HUES48 (cell line): Measurements from ENCODE around the gene SV2C.
"Not testable (repeated sequence)": the region's sequence is repeated elsewhere in the genome, so short reads cannot be mapped to it uniquely, and the experiment has no call there.

Source experiments
- H3K27ac ChIP-seq: one replicate; pipeline ENCODE4 v1.7.0; 2013; ENCODE audit warnings: low read depth, low read length, inconsistent platforms
- H3K27me3 ChIP-seq: 2 replicates; pipeline ENCODE4 v1.6.1; 2013; ENCODE audit warnings: mild to moderate bottlenecking, low read length; ENCODE audit not compliant: control insufficient read depth, insufficient read depth
- H3K36me3 ChIP-seq: 2 replicates; pipeline ENCODE4 v1.6.1; 2013; ENCODE audit warnings: low read length; ENCODE audit not compliant: control insufficient read depth, insufficient read depth
- H3K4me1 ChIP-seq: 2 replicates; pipeline ENCODE4 v1.6.1; 2013; ENCODE audit warnings: mild to moderate bottlenecking, low read length; ENCODE audit not compliant: control insufficient read depth, insufficient read depth
- H3K4me3 ChIP-seq: 2 replicates; pipeline ENCODE4 v1.5.1; 2013; ENCODE audit warnings: mild to moderate bottlenecking, low read depth, low read length
- H3K9ac ChIP-seq: 2 replicates; pipeline ENCODE4 v1.6.1; 2013; ENCODE audit warnings: mild to moderate bottlenecking, low read depth, low read length, moderate library complexity
- H3K9me3 ChIP-seq: 2 replicates; pipeline ENCODE4 v1.6.1; 2013; ENCODE audit warnings: low read length; ENCODE audit not compliant: control insufficient read depth, insufficient read depth

The SV2C gene

DNA sequence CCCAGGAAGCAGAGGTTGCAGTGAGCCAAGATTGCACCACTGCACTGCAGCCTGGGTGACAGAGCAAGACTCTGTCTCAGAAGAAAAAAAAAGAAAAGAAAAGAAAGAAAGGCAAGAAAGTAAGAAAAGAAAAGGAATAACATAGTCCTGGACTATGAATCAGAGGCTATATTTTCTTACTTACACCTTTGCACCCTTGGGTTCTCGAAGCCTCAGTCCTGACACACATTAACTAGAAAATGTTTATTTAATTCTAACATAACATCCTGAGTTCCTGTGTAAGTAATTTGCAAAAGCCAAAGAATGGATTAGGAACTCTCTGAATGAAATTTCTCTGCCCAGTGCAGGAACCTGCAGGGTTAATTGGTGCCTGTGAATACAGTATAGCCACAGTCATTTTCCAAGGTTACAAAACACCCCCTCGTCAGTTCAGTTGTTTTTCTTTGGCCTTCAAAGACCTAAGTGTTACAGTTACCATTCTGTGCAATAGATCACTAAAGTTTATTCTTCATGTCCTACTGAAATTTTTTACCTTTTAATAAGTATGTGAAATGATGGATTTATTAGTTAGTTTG lies 147.6 kb downstream of the SV2C start:
- no peaks in the 10 kb centered on the region for H3K9me3 ChIP-seq
- peaks cover 6% of the 10 kb centered on the region for H3K4me1 ChIP-seq
- H3K27me3 ChIP-seq: no peaks in the 10 kb centered on the region
- H3K27ac ChIP-seq: no peak overlapping the region
- H3K36me3 ChIP-seq: no peaks in the 10 kb centered on the region
- no peak overlapping the region for H3K9ac ChIP-seq
- H3K4me3 ChIP-seq: no peak overlapping the region

GRCh38 chr5:76234665-76235064 lies 151.5 kb downstream of the SV2C start:
- no peaks in the 10 kb centered on the region for H3K27me3 ChIP-seq
- H3K9me3 ChIP-seq: no peaks in the 10 kb centered on the region
- no peaks in the 10 kb centered on the region for H3K4me1 ChIP-seq
- H3K9ac ChIP-seq: no peak overlapping the region
- no peak overlapping the region for H3K4me3 ChIP-seq
- H3K27ac ChIP-seq: no peak overlapping the region
- H3K36me3 ChIP-seq: no peaks in the 10 kb centered on the region

DNA sequence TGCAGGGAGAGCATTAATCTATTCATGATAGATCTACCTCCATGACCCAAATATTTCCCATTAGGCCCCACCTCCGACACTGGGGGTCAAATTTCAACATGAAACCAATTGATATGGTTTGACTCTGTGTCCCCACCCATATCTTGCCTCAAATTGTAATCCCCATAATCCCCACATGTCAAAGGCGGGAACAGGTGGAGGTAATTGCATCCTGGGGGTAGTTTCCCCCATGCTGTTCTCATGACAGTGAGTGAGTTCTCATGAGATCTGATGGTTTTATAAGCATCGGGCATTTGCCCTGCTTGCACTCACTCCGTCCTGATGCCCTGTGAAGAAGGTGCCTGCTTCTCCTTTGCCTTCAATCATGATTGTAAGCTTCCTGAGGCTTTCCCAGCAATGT lies 153.5 kb downstream of the SV2C start:
- no peak overlapping the region for H3K27ac ChIP-seq
- no peaks in the 10 kb centered on the region for H3K4me1 ChIP-seq
- no peaks in the 10 kb centered on the region for H3K9me3 ChIP-seq
- no peaks in the 10 kb centered on the region for H3K36me3 ChIP-seq
- H3K4me3 ChIP-seq: no peak overlapping the region
- H3K9ac ChIP-seq: no peak overlapping the region
- no peaks in the 10 kb centered on the region for H3K27me3 ChIP-seq

DNA sequence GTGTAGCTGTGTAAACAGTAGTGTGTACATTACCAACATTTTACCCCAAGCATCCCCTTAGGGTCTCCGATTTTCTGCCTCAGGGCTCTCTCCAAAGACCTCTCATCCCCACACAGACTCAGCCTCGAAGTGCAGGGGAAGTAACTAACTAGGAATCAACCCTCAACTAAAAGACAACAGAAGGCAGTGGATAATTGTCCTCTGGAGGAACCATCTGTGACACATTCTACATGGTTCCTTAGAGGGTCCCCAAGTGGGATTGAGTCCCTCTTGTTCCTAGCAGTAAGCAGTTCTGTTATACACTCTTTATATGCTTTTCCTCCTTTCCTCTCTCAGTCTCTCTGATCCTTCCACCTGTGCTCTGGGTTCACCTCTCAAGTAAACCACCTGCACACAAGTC lies 157.2 kb downstream of the SV2C start:
- Histone ChIP-seq H3K9me3 (no peaks in the 10 kb centered on the region), H3K27ac (no peak overlapping the region), H3K9ac (no peak overlapping the region), H3K4me3 (no peak overlapping the region), H3K4me1 (no peaks in the 10 kb centered on the region), H3K36me3 (no peaks in the 10 kb centered on the region), H3K27me3 (no peaks in the 10 kb centered on the region)

DNA sequence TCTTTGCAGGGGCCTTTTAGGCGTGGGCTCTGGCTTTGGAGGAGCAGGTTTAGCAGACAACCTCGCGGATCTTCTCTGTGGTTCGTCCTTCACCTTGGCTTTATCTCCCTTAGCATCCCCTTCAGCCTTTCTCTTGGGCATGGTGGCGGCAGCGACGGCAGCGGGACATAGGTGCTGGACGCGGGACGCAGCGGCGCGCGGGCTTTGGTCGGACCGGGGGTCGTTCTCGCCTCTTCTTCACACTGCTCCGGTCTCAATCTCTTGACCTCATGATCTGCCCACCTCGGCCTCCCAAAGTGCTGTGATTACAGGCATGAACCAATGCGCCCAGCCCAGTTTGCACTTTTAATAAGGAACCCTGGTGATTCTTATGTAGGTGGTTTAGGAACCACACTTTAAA lies 159.0 kb downstream of the SV2C start:
- H3K4me3 ChIP-seq, H3K36me3 ChIP-seq, H3K27me3 ChIP-seq, H3K9ac ChIP-seq, H3K27ac ChIP-seq, H3K4me1 ChIP-seq, H3K9me3 ChIP-seq: not testable (repeated sequence)

DNA sequence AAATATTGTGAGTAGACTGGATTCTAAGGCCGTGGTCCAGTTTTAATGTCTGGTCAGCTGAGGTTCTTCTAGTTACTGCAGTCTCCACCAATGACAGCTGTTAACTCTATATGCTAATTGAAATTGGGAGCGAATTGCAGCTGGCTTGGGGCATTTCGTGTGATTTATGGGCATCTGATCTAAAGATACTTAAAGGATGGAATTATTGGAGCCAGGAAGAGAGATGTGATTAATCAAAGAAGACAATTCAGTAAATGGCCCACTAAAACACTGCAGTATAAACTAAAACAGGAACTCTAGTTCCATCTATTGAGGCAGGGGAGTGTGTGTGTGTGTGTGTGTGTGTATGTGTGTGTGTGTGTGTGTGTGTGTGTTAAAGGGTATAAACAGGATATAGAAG lies 162.4 kb downstream of the SV2C start:
- H3K27ac ChIP-seq: no peak overlapping the region

GRCh38 chr5:76249621-76250020 lies 166.4 kb downstream of the SV2C start:
- no peaks in the 10 kb centered on the region for H3K27me3 ChIP-seq
- H3K9me3 ChIP-seq: no peaks in the 10 kb centered on the region
- H3K9ac ChIP-seq: no peak overlapping the region
- no peak overlapping the region for H3K27ac ChIP-seq
- no peaks in the 10 kb centered on the region for H3K4me1 ChIP-seq
- H3K4me3 ChIP-seq: no peak overlapping the region
- H3K36me3 ChIP-seq: no peaks in the 10 kb centered on the region

More for the DNA sequence above, 162.4 kb downstream of the SV2C start:
- Histone ChIP-seq H3K4me3 (no peak overlapping the region), H3K9me3 (no peaks in the 10 kb centered on the region), H3K36me3 (no peaks in the 10 kb centered on the region), H3K4me1 (no peaks in the 10 kb centered on the region), H3K27me3 (no peaks in the 10 kb centered on the region), H3K9ac (no peak overlapping the region)

- Histone ChIP-seq H3K27ac (no peak overlapping the region), H3K4me1 (no peaks in the 10 kb centered on the region), H3K4me3 (no peak overlapping the region), H3K9me3 (no peaks in the 10 kb centered on the region), H3K9ac (no peak overlapping the region), H3K36me3 (no peaks in the 10 kb centered on the region), H3K27me3 (no peaks in the 10 kb centered on the region)
Observed at GRCh38 chr5:76250463-76250862, 167.3 kb downstream of the SV2C start.

DNA sequence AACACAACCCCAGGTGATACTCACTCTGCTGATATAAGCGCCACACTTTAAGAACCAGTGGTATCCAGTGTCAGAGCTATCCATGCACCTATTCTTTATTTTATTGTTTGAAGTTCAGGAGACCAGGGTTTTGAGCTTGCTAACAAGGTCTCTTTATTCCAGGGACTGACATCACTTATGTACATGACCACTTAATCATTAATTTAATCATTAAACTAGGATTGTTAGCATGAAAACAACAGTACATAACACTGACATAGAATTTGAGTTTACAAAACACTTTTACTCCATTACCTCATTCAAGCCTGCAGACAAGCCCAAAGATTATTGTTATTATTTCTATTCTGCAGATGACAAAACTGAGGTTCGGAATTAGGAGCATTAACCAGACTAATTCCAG lies 168.5 kb downstream of the SV2C start:
- H3K9ac ChIP-seq: no peak overlapping the region
- no peak overlapping the region for H3K27ac ChIP-seq
- H3K4me3 ChIP-seq: no peak overlapping the region
- no peaks in the 10 kb centered on the region for H3K9me3 ChIP-seq
- H3K27me3 ChIP-seq: no peaks in the 10 kb centered on the region
- peaks cover 2% of the 10 kb centered on the region; the same call in 1 of the 2 replicates for H3K4me1 ChIP-seq
- H3K36me3 ChIP-seq: no peaks in the 10 kb centered on the region

GRCh38 chr5:76252437-76252836 lies 169.3 kb downstream of the SV2C start:
- Histone ChIP-seq H3K9ac (no peak overlapping the region), H3K27ac (no peak overlapping the region), H3K4me1 (peaks cover 2% of the 10 kb centered on the region; the same call in 1 of the 2 replicates), H3K36me3 (no peaks in the 10 kb centered on the region), H3K27me3 (no peaks in the 10 kb centered on the region), H3K9me3 (no peaks in the 10 kb centered on the region), H3K4me3 (no peak overlapping the region)

DNA sequence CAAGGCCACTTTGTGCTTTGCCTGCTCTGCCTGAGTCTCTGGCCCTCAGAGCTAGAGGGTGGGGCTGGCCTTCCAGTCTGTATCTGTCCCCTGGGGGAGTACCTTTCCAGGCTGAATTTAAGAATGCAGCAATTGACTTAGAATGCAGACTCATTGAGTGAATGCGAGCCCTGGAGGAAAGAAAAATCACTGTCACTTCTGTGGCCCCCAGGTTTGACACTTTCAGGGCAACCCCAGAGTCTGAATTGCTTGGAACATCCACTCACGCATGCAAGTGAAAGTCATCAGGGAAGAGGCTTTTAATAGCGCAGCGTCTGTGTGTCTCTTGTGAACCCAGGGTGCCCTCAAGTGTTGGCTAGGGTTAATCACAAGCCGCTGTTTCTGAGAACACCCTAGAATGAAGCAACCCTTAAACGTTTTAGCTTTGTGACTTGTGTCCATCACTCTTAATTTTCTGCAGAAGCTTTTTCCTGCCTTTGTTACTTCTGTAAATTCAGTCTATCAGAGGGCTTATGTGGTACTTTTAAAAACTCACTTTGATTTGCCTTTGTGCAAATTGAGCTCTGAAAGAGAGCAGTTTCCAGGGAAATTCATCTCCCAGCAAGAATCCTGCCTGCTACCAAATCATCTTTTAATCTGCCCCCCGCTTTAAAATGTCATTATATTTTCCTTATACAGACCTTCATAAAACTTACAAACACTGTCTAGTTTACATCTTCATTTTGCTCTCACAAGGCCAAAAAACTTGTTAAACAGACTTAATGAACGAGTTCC lies 173.1 kb downstream of the SV2C start:
- H3K4me1 ChIP-seq: peaks cover 2% of the 10 kb centered on the region; the same call in 1 of the 2 replicates

More for the DNA sequence above, 173.1 kb downstream of the SV2C start:
- Histone ChIP-seq H3K27me3 (no peaks in the 10 kb centered on the region), H3K9ac (no peak overlapping the region), H3K9me3 (no peaks in the 10 kb centered on the region), H3K4me3 (no peak overlapping the region), H3K27ac (no peak overlapping the region), H3K36me3 (no peaks in the 10 kb centered on the region)
